GM19193 (cell line): Measurements from ENCODE around the gene PI4KA.

Source experiments
- POLR2A ChIP-seq: IDR thresholded peaks from 4 replicates; pipeline ENCODE4 v1.6.1; 2011; ENCODE audit not compliant: insufficient read depth, insufficient read length; ENCODE audit errors: extremely low read depth

PI4KA gene

GRCh38 chr22:20839837-20840645, 18.6 kb downstream of the PI4KA start:
- TF ChIP-seq POLR2A: no peak

DNA sequence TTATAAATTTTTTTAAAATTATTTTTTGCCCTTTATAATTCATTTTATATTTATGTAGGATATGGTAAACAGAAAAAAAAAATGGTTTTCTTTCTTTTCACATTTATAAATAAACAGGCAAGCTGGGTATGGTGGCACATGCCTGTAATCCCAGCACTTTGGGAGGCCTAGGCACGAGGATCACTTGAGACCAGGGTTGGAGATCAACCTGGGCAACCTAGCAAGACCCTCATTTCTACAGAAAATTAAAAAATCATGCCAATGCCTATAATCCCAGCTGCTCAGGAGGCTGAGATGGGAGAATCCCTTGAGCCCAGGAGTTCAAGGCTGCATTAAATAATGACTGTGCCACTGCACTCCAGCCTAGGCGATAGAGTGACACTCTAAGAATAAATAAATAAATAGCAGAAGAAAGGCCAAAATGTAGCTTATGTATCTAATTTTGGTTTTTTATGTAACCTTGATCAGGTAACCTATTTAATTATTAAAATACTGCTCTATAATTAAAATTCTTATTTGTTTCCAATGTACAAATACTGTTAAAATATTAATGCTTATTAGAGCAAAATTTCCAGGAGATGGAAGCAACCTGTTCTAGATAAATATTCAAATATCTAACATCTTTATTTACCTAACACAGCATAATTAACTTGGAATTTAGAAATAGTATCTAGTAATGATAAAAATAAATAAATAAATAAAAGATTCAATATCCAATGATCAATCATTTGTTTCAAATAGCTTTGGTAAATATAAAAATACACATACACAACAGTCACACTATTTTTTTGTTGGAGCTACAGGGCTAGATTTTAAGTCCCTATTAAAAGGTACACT, 21.4 kb downstream of the PI4KA start:
- TF ChIP-seq POLR2A: no peak

GRCh38 chr22:20834725-20835124, 23.9 kb downstream of the PI4KA start:
- TF ChIP-seq POLR2A: no peak

GRCh38 chr22:20834206-20834605, 24.4 kb downstream of the PI4KA start:
- no peak for TF ChIP-seq POLR2A

GRCh38 chr22:20833225-20833665, 25.4 kb downstream of the PI4KA start:
- TF ChIP-seq POLR2A: no peak

DNA sequence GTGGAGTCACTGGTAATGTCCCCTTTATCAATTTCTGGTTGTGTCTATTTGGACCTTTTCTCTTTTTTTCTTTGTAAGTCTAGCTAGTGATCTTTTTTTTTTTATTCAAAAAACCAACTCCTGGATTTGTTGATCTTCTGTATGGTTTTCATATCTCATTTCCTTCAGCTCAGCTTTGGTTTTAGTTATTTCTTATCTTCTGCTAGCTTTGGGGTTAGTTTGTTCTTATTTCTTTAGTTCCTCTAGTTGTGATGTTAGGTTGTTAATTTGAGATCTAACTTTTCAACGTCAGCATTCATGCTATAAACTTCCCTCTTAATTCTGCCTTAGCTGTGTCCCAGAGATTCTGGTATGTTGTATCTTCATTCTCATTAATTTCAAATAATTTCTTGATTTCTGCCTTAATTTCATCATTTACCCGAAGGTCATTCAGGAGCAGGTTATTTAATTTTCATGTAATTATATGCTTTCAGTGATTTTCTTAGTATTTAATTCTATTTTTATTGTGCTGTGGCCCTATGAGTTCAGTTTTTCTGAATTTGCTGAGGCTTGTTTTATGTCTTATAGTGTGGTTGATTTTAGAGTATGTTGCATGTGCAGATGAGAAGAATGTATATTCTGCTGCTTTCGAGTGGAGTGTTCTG, 29.0 kb downstream of the PI4KA start:
- no peak for TF ChIP-seq POLR2A

GRCh38 chr22:20825624-20826023, 33.0 kb downstream of the PI4KA start:
- no peak for TF ChIP-seq POLR2A

DNA sequence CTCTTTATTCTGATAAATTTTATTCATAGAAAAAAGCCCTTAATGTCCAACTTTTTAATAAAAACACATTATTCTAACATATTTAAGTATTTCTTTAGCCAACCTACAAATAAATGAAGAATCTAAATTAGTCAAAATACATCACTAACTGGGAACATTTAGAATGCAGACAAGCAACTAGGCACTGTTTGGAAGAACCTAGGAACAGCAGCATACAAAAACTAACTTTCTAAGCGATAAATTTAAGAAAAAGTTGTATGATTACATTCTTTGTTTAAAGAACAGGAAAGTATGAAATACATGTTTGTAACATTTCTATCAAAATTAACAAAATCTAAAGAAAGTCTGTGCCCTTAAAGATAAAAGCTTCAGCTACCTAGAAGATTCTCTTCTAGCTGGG, 35.3 kb downstream of the PI4KA start:
- no peak for TF ChIP-seq POLR2A

DNA sequence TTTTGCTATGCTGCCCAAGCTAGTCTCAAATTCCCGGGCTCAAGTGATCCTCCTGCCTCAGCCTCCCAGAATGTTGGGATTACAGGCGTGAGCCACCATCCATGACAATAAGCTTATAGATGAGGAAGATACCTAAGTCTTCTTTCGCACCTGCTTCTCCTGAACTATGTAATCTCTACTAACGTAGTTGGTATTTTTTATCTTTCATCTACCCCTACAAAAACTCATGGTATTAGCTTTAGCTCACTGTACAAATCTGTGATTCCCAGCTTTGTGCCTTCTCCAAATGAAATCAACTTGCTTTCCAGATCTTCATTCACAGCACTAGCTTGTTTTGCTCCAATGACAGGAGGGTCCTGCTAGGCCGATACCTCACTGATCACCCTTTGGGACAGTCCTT, 36.4 kb downstream of the PI4KA start:
- no peak for TF ChIP-seq POLR2A

DNA sequence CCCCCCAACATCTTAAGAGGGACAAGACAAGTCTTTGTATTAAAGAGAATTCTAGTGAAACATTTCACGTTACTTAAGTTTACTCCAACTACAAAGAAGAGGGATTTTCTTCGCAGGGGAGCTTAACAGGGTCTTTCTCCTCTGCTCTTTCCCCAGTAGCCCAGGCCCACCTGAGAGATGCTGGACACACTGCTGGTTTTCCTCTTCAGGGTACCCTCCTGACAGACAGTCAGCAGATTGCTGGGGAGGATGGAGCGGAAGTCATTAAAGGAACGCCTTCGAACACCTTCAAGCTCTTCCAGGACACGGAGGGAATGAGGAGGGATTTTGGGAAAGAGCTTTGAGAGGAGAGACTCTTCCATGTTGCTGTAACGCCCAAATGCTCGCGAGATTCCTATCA, 39.1 kb downstream of the PI4KA start:
- no peak for TF ChIP-seq POLR2A

GRCh38 chr22:20818471-20818870, 40.1 kb downstream of the PI4KA start:
- TF ChIP-seq POLR2A: no peak

DNA sequence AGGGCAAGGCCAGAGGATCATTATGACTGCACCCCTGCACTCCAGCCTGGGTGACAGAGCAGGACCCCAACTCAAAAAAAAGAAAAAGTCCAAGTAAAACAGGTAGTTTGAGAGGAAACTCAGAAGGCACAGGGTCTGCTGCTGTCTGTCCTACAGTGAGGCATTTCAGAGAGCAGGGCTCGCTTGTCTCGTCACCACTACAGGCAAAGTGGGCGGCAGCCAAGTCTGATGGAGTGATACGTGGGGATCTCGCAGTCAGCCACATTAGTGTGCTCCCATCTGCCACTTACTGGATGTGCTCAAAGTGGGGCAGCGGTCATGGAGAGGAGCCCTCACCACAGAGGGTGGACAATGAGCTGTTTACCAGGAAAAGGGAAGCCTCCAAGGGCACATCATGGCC, 42.1 kb downstream of the PI4KA start:
- no peak for TF ChIP-seq POLR2A

DNA sequence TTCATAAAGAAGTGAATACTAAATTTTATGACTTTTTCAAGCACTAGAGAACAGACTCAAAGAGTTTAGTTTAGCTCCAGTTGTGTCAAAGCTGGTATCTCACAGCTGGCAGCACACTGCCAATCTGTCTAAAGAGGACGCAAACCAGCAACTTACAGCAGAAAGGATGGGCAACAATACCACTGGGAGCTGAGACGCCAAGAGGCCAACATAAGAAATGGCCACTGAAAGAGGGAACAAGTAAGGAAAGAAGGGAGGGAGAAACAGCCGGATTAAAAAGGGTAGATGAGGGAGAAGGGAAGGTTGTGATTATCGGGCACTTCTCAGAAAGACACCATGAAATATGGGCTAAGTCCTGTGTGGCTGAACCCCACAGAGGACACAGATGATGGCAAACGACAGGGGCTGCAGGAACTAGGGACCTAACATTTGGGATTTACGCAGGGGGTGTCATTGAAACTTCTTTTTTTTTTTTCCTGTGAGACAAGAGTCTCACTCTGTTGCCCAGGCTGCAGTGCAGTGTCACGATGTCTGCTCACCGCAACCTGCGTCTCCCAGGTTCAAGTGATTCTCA, 43.0 kb downstream of the PI4KA start:
- TF ChIP-seq POLR2A: no peak

DNA sequence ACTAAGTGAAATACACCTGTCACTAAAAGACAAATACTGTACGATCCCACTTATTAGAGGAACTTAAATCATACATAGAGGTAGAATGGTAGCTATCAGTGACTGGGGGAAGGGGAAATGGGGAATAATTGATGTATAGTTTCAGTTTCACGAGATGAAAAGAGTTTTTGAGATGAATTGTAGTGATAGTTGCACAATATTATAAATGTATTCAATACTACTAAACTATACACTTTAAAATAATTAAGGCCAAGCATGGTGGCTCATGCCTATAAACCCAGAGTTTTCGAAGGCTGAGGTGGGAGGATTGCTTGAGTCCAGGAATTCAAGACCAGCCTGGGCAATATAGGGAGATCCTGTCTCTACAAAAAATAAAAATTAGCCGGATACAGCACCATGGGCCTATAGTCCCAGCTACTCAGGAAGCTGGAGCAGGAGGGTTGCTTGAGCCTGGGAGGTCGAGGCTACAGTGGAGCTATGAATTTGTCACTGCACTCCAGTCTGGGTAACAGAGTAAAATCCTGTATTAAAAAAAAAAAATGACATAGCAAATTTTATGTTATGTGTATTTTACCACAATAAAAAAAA, 44.3 kb downstream of the PI4KA start:
- no peak for TF ChIP-seq POLR2A

DNA sequence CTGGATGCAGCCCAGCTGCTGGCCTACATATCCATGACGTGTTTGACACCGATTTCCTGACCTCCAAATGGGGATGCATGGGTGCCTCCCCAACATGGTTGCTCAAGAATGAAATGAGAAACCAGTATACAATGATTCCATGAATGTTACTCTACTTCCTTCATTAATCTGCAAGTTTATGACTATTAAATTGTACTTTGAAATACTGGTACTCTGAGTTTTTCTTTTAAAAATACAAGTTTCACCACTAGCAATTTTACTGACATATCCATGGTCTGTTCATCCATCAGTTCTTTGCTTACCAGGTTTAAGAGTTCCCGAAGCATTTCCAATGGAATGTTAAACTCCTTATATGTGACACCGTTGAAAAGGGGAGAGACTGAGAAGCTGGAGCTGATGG, 45.6 kb downstream of the PI4KA start:
- TF ChIP-seq POLR2A: no peak
